GM19238 (cell line): ENCODE measurements around the gene AFM.

Source experiments
- DNase-seq: peaks from one replicate; pipeline ENCODE4 v3.0.0; 2011; ENCODE audit warnings: low spot score; ENCODE audit not compliant: insufficient read length

AFM gene

GRCh38 chr4:73448448-73449203 lies 32.9 kb upstream of the AFM start:
- DNase-seq = no peak

- DNase-seq = no peak
These were observed 31.0 kb upstream of the AFM start for GRCh38 chr4:73450398-73451004.

GRCh38 chr4:73451404-73451803 lies 30.1 kb upstream of the AFM start:
- DNase-seq = no peak

- no peak for DNase-seq
These were observed 29.4 kb upstream of the AFM start for GRCh38 chr4:73451981-73452747.

- no peak for DNase-seq
These were observed 28.4 kb upstream of the AFM start for GRCh38 chr4:73452953-73453700.

- DNase-seq = no peak
These were observed 27.9 kb upstream of the AFM start for GRCh38 chr4:73453701-73454005.

GRCh38 chr4:73454920-73455319 lies 26.6 kb upstream of the AFM start:
- no peak for DNase-seq

- DNase-seq = no peak
These were observed 25.1 kb upstream of the AFM start for GRCh38 chr4:73456177-73457022.

GRCh38 chr4:73458184-73459047 lies 23.1 kb upstream of the AFM start:
- DNase-seq = no peak

- no peak for DNase-seq
These were observed 22.5 kb upstream of the AFM start for GRCh38 chr4:73459048-73459421.

GRCh38 chr4:73460913-73461522 lies 20.5 kb upstream of the AFM start:
- no peak for DNase-seq

- no peak for DNase-seq
These were observed 13.4 kb upstream of the AFM start for GRCh38 chr4:73468170-73468569.

GRCh38 chr4:73470728-73471127 lies 10.8 kb upstream of the AFM start:
- DNase-seq = no peak

GRCh38 chr4:73477176-73477575 lies 4.4 kb upstream of the AFM start:
- DNase-seq = no peak

- DNase-seq = no peak
These were observed 2.2 kb upstream of the AFM start for GRCh38 chr4:73479323-73479722.

- DNase-seq = no peak
These were observed 3.5 kb downstream of the AFM start for GRCh38 chr4:73485085-73485484.

- no peak for DNase-seq
These were observed 4.1 kb downstream of the AFM start for GRCh38 chr4:73485596-73485995.

- DNase-seq = no peak
These were observed 5.0 kb downstream of the AFM start for GRCh38 chr4:73486497-73486896.

GRCh38 chr4:73487233-73487632 lies 5.7 kb downstream of the AFM start:
- no peak for DNase-seq
